ENCODE results near the gene DEPP1.

GRCh38 chr10:44927352-44927751 lies 51.3 kb downstream of the DEPP1 start:
- no peak for TF ChIP-seq ZBTB7A (IDR thresholded peaks at IDR 0.05; ENCODE audit: low read depth)
- no peak for TF ChIP-seq EGR1 (IDR thresholded peaks at IDR 0.05)
- no peak for TF ChIP-seq REST (IDR thresholded peaks at IDR 0.05; ENCODE audit: low read depth)
- TF ChIP-seq TAF1 (IDR thresholded peaks at IDR 0.05; ENCODE audit: low read depth) = no peak
- TF ChIP-seq EP300 (IDR thresholded peaks at IDR 0.05; ENCODE audit: borderline replicate concordance) = no peak
- no peak for TF ChIP-seq CEBPB (IDR thresholded peaks at IDR 0.05)
- TF ChIP-seq YY1 (IDR thresholded peaks at IDR 0.05; ENCODE audit: low read depth) = no peak
- no peak for TF ChIP-seq TCF12 (IDR thresholded peaks at IDR 0.05; ENCODE audit: low read depth)
